CD14-positive monocyte (primary cell): ENCODE data around the gene ZNF479. TPM values are rescaled to one million over a fixed set of nuclear protein-coding genes. Genes with fewer than 3 reads are reported as not detected.

Source experiments
- DNase-seq, 3 donors: peaks; one replicate each; pipeline ENCODE4 v3.0.0-alpha.2; 2011 to 2022
- H2AFZ ChIP-seq: 2 replicates; pipeline ENCODE4 v1.6.0; 2012; ENCODE audit warnings: mild to moderate bottlenecking, low read depth, low read length, inconsistent platforms; ENCODE audit not compliant: insufficient read depth, poor library complexity, severe bottlenecking
- H3K27ac ChIP-seq, 2 donors: 1 replicate in 1 of 2; 2 replicates in 1 of 2; pipeline ENCODE4 v1.5.1; 2012 to 2013; ENCODE audit warnings: low read length in 2 of 2, control low read depth in 1 of 2, inconsistent platforms in 1 of 2, low read depth in 1 of 2, mild to moderate bottlenecking in 1 of 2
- H3K27me3 ChIP-seq, 2 donors: one replicate each; pipeline versions ENCODE4 v1.6.0 to v1.6.1; 2011 to 2013; ENCODE audit warnings: low read length in 2 of 2; ENCODE audit not compliant: control insufficient read depth in 2 of 2, insufficient read depth in 2 of 2
- H3K36me3 ChIP-seq, 2 donors: replicated peaks in 1 of 2; 1 replicate in 1 of 2; 2 replicates in 1 of 2; pipeline versions ENCODE4 v1.5.1 to v1.6.1; 2012 to 2013; ENCODE audit warnings: low read length in 2 of 2, control low read depth in 1 of 2, inconsistent platforms in 1 of 2, mild to moderate bottlenecking in 1 of 2; ENCODE audit not compliant: insufficient read depth in 2 of 2, control insufficient read depth in 1 of 2
- H3K4me1 ChIP-seq, 2 donors: 1 replicate in 1 of 2; 2 replicates in 1 of 2; pipeline versions ENCODE4 v1.5.1 to v1.6.1; 2012 to 2013; ENCODE audit warnings: low read length in 2 of 2, control low read depth in 1 of 2, inconsistent platforms in 1 of 2, mild to moderate bottlenecking in 1 of 2, moderate library complexity in 1 of 2; ENCODE audit not compliant: insufficient read depth in 2 of 2, control insufficient read depth in 1 of 2
- H3K4me2 ChIP-seq: replicated peaks from 2 replicates; pipeline ENCODE3; 2012; ENCODE audit warnings: low read length, moderate library complexity, mild to moderate bottlenecking; ENCODE audit not compliant: poor library complexity, severe bottlenecking; ENCODE audit errors: extremely low read depth
- H3K4me3 ChIP-seq, 3 experiments: fragments of 200-600 bp in 1 of 3; sonication (generic) in 1 of 3; replicated peaks in 1 of 3; 1 replicate in 2 of 3; 2 replicates in 1 of 3; pipeline ENCODE4 v1.5.1; 2011 to 2013; ENCODE audit warnings: low read length in 3 of 3, mild to moderate bottlenecking in 3 of 3, control low read depth in 2 of 3, low read depth in 2 of 3, inconsistent platforms in 1 of 3, moderate library complexity in 1 of 3
- H3K79me2 ChIP-seq: 2 replicates; pipeline ENCODE4 v1.6.0; 2012; ENCODE audit warnings: mild to moderate bottlenecking, control low read depth, inconsistent platforms, low read length, moderate library complexity; ENCODE audit not compliant: insufficient read depth
- H3K9ac ChIP-seq: 2 replicates; pipeline ENCODE4 v1.6.0; 2017; ENCODE audit warnings: low read length, mild to moderate bottlenecking; ENCODE audit not compliant: insufficient read depth, poor library complexity, severe bottlenecking
- H3K9me3 ChIP-seq, 2 donors: replicated peaks in 1 of 2; 1 replicate in 1 of 2; 2 replicates in 1 of 2; pipeline versions ENCODE4 v1.5.1 to v1.6.1; 2012 to 2013; ENCODE audit warnings: low read length in 2 of 2, control low read depth in 1 of 2; ENCODE audit not compliant: control insufficient read depth in 1 of 2, insufficient read depth in 1 of 2
- H4K20me1 ChIP-seq: 2 replicates; pipeline ENCODE4 v1.6.0; 2012; ENCODE audit warnings: mild to moderate bottlenecking, low read length, control low read depth, moderate library complexity; ENCODE audit not compliant: insufficient read depth
- H3K27ac Mint-ChIP-seq, 7 donors: one replicate each; pipeline ENCODE4 v1.8.0; 2020; ENCODE audit warnings: mild to moderate bottlenecking in 7 of 7, mixed read lengths in 7 of 7, moderate library complexity in 6 of 7, inconsistent platforms in 2 of 7
- H3K27me3 Mint-ChIP-seq, 3 donors: one replicate each; pipeline ENCODE4 v1.8.0; 2021 to 2022; ENCODE audit warnings: low read depth in 3 of 3, mild to moderate bottlenecking in 3 of 3, mixed read lengths in 3 of 3, moderate library complexity in 3 of 3, inconsistent platforms in 1 of 3
- H3K36me3 Mint-ChIP-seq, 2 donors: one replicate each; pipeline ENCODE4 v1.8.0; 2020; ENCODE audit warnings: mixed read lengths in 2 of 2, inconsistent platforms in 1 of 2, mild to moderate bottlenecking in 1 of 2
- H3K4me1 Mint-ChIP-seq: one replicate; pipeline ENCODE4 v1.8.0; 2020; ENCODE audit warnings: mild to moderate bottlenecking, mixed read lengths
- H3K4me3 Mint-ChIP-seq, 2 donors: one replicate each; pipeline ENCODE4 v1.8.0; 2020; ENCODE audit warnings: mild to moderate bottlenecking in 2 of 2, mixed read lengths in 2 of 2, moderate library complexity in 1 of 2
- H3K9me3 Mint-ChIP-seq, 7 donors: one replicate each; pipeline ENCODE4 v1.8.0; 2020 to 2022; ENCODE audit warnings: mixed read lengths in 7 of 7, mild to moderate bottlenecking in 6 of 7, moderate library complexity in 6 of 7, inconsistent platforms in 2 of 7
- WGBS: methylation state at CpG from one replicate; pipeline ENCODE4 v1.1.5; 2013; ENCODE audit warnings: missing lambda C conversion rate; ENCODE audit not compliant: insufficient coverage; 5-methylcytosine and 5-hydroxymethylcytosine counted together
- intact Hi-C, 2 donors: fragments of 100-400 bp; cut with micrococcal nuclease; formaldehyde crosslinking; loops; one replicate each; pipeline versions ENCODE4 v1.15.0 to v1.15.1; 2023
- polyA plus RNA-seq, 3 donors: library from polyadenylated mRNA; depleted of rRNA in 1 of 3; unstranded in 2 of 3; stranded (reverse) in 1 of 3; fragments of 300-500 nt in 2 of 3; fragments of >200 nt in 1 of 3; fragmentation: Illumina TruSeq in 2 of 3; gene quantifications; 1 replicate in 2 of 3; 2 replicates in 1 of 3; pipeline ENCODE4 v1.2.3, GENCODE V29; 2012 to 2021
- TF ChIP-seq, protein P1 (sequence below): fragments of 200-600 bp; IDR thresholded peaks from one replicate; pipeline ENCODE4 v1.8.0; 2022; ENCODE audit warnings: antibody characterized with exemption, mild to moderate bottlenecking

ZNF479 gene
- polyA plus RNA-seq, 3 donors: not detected

DNA sequence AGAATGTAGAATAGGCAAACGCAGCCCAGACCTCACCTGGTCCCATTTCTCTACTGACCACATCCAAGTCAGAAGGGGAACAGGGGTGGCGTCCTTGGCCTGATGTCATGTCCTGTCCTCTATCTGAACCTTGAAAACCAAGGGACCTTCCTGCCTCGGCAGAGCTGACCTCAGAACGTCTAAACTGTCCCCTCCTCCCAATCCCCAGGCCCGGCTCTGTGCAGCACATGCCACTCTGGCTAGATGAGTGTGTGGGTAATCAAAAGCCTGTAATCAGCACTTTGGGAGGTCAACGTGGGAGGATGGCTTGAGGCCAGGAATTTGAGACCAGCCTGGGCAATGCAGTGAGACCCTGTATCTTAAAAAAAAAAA, 46.5 kb upstream of the ZNF479 start:
- Histone ChIP-seq H2AFZ (no peak overlapping the region), H4K20me1 (no peaks in the 10 kb centered on the region), H3K4me1 (no peaks in the 10 kb centered on the region), H3K27ac (no peak overlapping the region), H3K36me3 (no peaks in the 10 kb centered on the region), H3K27me3 (no peaks in the 10 kb centered on the region), H3K4me3 (no peak overlapping the region), H3K9ac (no peak overlapping the region), H3K79me2 (no peaks in the 10 kb centered on the region), H3K4me2 (no peak overlapping the region), H3K9me3 (peaks cover 32 to 64% of the 10 kb centered on the region in 2 donors)
- Mint-ChIP-seq H3K4me3 (no peak overlapping the region), H3K36me3 (no peaks in the 10 kb centered on the region), H3K27ac (no peak overlapping the region), H3K27me3 (peaks cover 0 to 2% (median 1%) of the 10 kb centered on the region in 3 donors), H3K4me1 (no peaks in the 10 kb centered on the region), H3K9me3 (peaks cover 31 to 71% (median 61%) of the 10 kb centered on the region in 7 donors)
- intact Hi-C loops: loop anchor here in 1 of 2 donors (10.0 kb wide), 1 partner anchor 46 kb away; no protein-coding TSS in a partner anchor
- 44% methylated on average over 1 of the region's 6 CpGs for WGBS
- TF ChIP-seq, protein P1, sequence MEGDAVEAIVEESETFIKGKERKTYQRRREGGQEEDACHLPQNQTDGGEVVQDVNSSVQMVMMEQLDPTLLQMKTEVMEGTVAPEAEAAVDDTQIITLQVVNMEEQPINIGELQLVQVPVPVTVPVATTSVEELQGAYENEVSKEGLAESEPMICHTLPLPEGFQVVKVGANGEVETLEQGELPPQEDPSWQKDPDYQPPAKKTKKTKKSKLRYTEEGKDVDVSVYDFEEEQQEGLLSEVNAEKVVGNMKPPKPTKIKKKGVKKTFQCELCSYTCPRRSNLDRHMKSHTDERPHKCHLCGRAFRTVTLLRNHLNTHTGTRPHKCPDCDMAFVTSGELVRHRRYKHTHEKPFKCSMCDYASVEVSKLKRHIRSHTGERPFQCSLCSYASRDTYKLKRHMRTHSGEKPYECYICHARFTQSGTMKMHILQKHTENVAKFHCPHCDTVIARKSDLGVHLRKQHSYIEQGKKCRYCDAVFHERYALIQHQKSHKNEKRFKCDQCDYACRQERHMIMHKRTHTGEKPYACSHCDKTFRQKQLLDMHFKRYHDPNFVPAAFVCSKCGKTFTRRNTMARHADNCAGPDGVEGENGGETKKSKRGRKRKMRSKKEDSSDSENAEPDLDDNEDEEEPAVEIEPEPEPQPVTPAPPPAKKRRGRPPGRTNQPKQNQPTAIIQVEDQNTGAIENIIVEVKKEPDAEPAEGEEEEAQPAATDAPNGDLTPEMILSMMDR: no peak
- no peak for DNase-seq

DNA sequence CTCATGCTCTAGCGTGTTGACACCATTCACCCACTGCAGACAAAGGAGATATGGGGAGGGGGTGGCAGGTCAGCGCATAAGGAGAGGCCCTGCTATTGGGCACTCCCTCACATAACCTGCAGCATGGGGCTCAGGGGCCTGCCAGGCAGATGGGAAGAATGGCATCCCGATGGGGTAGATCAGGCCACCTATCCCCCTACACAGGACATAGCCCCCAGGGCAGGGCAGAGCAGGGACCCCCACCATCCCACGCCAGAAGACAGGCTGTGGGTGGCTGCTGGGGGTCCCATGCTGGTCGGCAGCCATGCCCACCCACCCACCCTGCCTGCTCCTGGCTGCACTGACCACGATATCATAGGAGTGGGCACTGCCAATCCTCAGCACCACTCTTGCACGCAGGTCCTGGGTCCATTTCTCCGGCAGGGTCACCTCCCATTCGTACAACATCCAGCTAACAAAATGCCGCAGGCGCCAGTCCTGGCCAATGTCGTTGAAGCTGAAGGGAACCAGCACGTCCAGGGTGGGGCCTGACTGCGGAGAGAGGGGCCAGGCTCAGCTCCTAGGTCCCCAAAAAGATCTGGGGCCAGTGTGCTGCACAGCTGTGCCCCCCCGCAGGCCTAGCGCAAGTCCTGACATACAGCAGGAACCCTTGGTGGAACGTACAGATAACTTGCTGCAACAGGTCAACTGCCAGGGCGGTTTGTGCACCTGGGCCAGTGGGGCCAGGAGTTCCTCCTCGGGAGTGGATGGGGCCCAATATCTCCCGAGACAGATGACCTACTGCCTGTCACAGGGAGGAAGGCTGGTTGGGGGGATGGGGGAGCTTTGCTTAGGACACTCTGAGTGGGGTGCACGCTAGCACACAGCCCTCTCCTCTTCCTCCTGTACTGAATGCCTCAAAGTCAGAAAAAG, 45.9 kb upstream of the ZNF479 start:
- Histone ChIP-seq H2AFZ (no peak overlapping the region), H3K4me1 (no peaks in the 10 kb centered on the region), H3K4me2 (no peak overlapping the region), H3K27me3 (no peaks in the 10 kb centered on the region), H3K27ac (no peak overlapping the region), H3K79me2 (no peaks in the 10 kb centered on the region), H3K9ac (no peak overlapping the region), H3K36me3 (no peaks in the 10 kb centered on the region), H3K4me3 (no peak overlapping the region), H4K20me1 (no peaks in the 10 kb centered on the region), H3K9me3 (peaks cover 26 to 61% of the 10 kb centered on the region in 2 donors)
- no peaks in the 10 kb centered on the region for H3K36me3 Mint-ChIP-seq
- no peak overlapping the region for H3K27ac Mint-ChIP-seq
- intact Hi-C loops: loop anchor here in 1 of 2 donors (10.0 kb wide), 1 partner anchor 47 kb away; no protein-coding TSS in a partner anchor
- no peak overlapping the region for H3K4me3 Mint-ChIP-seq
- peaks cover 0 to 2% (median 1%) of the 10 kb centered on the region in 3 donors for H3K27me3 Mint-ChIP-seq
- WGBS: 84% methylated on average over 16 of the region's 21 CpGs
- H3K4me1 Mint-ChIP-seq: no peaks in the 10 kb centered on the region
- peaks cover 31 to 69% (median 59%) of the 10 kb centered on the region in 7 donors for H3K9me3 Mint-ChIP-seq
- no peak for DNase-seq
- TF ChIP-seq, protein P1: no peak
